ENCODE measurements around the gene ATP8B4.

- TF ChIP-seq FOXM1 (IDR thresholded peaks at IDR 0.05; ENCODE audit: borderline replicate concordance), result no peak
- TF ChIP-seq, protein P1, sequence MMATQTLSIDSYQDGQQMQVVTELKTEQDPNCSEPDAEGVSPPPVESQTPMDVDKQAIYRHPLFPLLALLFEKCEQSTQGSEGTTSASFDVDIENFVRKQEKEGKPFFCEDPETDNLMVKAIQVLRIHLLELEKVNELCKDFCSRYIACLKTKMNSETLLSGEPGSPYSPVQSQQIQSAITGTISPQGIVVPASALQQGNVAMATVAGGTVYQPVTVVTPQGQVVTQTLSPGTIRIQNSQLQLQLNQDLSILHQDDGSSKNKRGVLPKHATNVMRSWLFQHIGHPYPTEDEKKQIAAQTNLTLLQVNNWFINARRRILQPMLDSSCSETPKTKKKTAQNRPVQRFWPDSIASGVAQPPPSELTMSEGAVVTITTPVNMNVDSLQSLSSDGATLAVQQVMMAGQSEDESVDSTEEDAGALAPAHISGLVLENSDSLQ (IDR thresholded peaks at IDR 0.05), result no peak
Measured at GRCh38 chr15:49901321-49901720, 217.7 kb downstream of the ATP8B4 start.

Data from HEK293T (cell line).